ENCODE results near the gene UBTF.

Gene UBTF

GRCh38 chr17:44219616-44220212 lies at the start of gene UBTF:
UBTF (minus strand) TSS chr17:44219675; CDS start chr17:44218229, 1,446 bp downstream.
- DNase-seq = no peak

GRCh38 chr17:44268709-44269534 lies 49.4 kb upstream of the UBTF start:
- DNase-seq = no peak

- no peak for DNase-seq
Measured at GRCh38 chr17:44267818-44268490, 48.5 kb upstream of the UBTF start, which contains the start of gene SLC4A1. SLC4A1 (minus strand) TSS chr17:44268135; CDS start chr17:44262866, 5,269 bp downstream.

GRCh38 chr17:44267165-44267455 lies 47.6 kb upstream of the UBTF start:
- no peak for DNase-seq

GRCh38 chr17:44266402-44267164 lies 47.1 kb upstream of the UBTF start:
- DNase-seq = no peak

- no peak for DNase-seq
Measured at GRCh38 chr17:44263345-44263902, 43.9 kb upstream of the UBTF start.

GRCh38 chr17:44262654-44263225 lies 43.3 kb upstream of the UBTF start:
- no peak for DNase-seq

- no peak for DNase-seq
Measured at GRCh38 chr17:44260296-44260695, 40.8 kb upstream of the UBTF start.

- DNase-seq = no peak
Measured at GRCh38 chr17:44258811-44259351, 39.4 kb upstream of the UBTF start.

GRCh38 chr17:44257815-44258760 lies 38.6 kb upstream of the UBTF start:
- DNase-seq = no peak

GRCh38 chr17:44256671-44257070 lies 37.2 kb upstream of the UBTF start:
- no peak for DNase-seq

GRCh38 chr17:44255915-44256314 lies 36.4 kb upstream of the UBTF start:
- DNase-seq = no peak

- DNase-seq = no peak
Measured at GRCh38 chr17:44254361-44255095, 35.1 kb upstream of the UBTF start.

GRCh38 chr17:44253006-44253405 lies 33.5 kb upstream of the UBTF start:
- DNase-seq = no peak

GRCh38 chr17:44251062-44251461 lies 31.6 kb upstream of the UBTF start:
- no peak for DNase-seq

- DNase-seq = no peak
Measured at GRCh38 chr17:44249501-44250246, 30.2 kb upstream of the UBTF start.

- no peak for DNase-seq
Measured at GRCh38 chr17:44247876-44248736, 28.6 kb upstream of the UBTF start.

- DNase-seq = no peak
Measured at GRCh38 chr17:44247440-44247841, 28.0 kb upstream of the UBTF start.
